PFSK-1 (cell line): ENCODE measurements around the gene XPOT.

Source experiments
- POLR2AphosphoS5 ChIP-seq: IDR thresholded peaks from 2 replicates; pipeline ENCODE4 v1.6.1; 2012; ENCODE audit warnings: low read depth, mild to moderate bottlenecking, control low read depth, low read length, moderate library complexity
- SIN3A ChIP-seq: IDR thresholded peaks from 2 replicates; pipeline ENCODE4 v1.6.1; 2012; ENCODE audit warnings: mild to moderate bottlenecking, low read length, moderate library complexity, borderline replicate concordance; ENCODE audit not compliant: insufficient read depth

DNA sequence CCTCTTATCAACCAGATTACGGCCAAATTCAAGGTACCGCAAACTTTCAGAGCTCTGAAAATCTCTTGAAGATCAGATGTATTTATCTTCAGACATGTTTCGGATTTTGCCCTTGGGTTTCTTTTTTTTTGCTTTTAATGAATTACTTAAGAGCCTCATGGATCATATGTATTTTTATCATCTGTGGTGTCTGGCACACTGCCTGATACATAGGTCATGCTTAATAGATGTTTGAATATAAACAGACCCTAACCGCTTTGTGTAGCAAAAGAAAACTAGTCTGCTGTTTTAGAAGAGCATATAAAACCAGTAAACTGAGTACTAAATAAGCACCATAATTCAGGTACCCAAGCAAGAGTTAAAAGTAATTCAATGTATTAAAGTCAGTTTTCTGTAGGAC lies 27.6 kb downstream of the XPOT start:
- TF ChIP-seq SIN3A, result no peak
- no peak for TF ChIP-seq POLR2AphosphoS5
